GM19467 (cell line): ENCODE results near the gene ACER3.

Source experiments
- ATAC-seq: cut with Tn5 transposase; IDR thresholded peaks from one replicate; pipeline ENCODE4 v1.9.1; 2021; ENCODE audit warnings: mild to moderate bottlenecking, moderate library complexity; ENCODE audit not compliant: unreplicated experiment

Gene ACER3

DNA sequence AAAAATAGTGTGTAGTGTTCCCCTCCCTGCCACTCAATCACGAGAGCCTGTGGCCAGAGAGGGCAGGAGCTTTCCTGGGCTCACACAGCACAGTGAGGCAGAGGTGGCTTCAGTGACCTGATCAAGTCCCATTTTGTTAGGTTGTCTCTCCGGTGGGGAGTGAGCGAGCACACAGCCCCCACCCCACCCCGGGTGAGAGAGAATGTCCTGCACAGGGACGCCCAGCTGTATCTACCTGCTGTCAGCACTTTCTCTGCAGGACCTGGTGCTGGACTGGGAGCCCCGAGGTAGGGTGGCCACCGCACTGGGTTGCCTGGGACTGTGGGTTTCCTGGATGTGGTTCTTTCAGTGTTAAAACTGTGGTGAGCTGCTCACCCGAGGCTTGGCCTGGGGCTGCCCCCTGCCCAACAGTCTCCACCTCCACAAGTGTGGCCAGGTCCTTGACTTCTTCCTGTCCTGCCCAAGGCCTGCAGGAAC lies 212.2 kb downstream of the ACER3 start:
- ATAC-seq: no peak

GRCh38 chr11:77073328-77074001 lies 212.7 kb downstream of the ACER3 start:
- ATAC-seq: no peak

DNA sequence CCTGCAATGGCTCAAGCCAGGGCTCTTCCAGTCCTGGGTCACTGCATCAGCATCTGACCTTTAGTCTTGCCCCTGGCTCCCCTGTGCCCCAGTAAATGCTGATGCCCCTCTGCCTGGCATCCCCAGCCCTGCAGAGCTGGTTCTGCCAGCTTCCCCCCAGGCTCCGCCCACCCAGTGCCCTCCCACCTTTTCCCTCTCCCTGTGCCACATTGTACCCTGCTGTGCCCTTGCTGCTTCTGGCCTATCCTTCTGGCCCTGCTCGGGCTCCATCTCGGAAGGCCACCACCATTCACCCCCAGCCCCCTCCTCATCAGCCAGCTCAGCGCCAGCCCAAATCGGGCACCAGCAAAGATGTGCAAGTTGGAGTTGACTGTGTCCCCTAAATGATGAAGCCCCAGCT lies 213.5 kb downstream of the ACER3 start:
- no peak for ATAC-seq

DNA sequence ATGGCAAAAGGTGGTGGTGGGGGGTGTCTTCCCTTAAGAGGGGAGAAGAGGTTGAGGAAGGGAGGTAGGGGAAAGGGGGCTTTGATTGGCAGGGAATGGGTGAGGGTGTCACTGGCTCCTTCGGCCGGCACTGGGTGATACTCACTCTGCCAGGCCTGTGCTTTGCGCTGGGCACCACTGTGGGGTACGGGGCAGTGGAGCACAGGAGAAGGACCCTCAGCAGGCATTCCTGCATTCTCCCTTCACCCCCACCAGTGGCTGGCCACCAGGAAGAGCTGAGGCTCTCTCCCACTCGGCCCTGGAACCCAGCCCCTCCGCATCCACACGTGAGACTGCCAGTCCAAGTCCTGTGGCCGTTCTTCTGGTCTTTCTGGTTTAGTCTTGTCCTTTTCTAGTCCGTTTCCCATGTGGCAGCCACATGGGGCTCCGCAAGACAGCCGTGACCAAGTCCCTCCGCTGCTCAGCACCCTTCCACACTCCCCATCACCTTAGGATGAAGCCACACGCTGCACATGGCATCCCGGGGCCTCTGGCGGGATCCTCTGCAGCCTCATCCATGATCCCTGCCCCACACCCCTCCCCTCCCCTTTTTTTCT lies 214.0 kb downstream of the ACER3 start:
- ATAC-seq: no peak

DNA sequence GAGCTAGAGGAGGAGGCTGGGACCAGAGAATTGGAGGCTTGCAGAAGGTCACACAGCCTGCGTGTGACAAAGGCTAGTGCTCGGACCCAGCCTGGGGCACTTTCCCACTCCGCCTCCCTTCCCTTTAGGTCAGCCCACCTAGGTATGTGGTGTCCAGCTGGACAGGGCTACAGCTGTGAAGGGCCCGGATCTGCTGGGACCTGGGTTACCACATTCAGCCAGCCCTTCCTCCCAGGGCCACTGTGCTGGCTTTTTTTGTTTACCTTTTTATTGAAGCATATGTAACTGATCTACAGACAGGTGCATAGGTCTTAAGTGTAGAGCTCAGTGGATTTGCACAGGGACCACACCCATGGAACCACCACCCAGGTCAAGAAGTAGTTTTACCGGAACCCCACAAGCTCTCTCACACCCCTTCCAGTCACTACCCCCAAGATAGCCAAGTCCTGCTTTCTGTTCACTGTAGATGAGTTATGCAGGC lies 214.7 kb downstream of the ACER3 start:
- no peak for ATAC-seq
